ENCODE data around the gene OSBPL7. TPM values are rescaled to one million over a fixed set of nuclear protein-coding genes. Genes with fewer than 3 reads are reported as not detected.

OSBPL7 gene
- total and polyA plus RNA-seq, 2 of the 13 experiments (the other 11 are each of a cell fraction or from before 2014, with no cell fraction given), result 4.7 to 6.6 TPM

DNA sequence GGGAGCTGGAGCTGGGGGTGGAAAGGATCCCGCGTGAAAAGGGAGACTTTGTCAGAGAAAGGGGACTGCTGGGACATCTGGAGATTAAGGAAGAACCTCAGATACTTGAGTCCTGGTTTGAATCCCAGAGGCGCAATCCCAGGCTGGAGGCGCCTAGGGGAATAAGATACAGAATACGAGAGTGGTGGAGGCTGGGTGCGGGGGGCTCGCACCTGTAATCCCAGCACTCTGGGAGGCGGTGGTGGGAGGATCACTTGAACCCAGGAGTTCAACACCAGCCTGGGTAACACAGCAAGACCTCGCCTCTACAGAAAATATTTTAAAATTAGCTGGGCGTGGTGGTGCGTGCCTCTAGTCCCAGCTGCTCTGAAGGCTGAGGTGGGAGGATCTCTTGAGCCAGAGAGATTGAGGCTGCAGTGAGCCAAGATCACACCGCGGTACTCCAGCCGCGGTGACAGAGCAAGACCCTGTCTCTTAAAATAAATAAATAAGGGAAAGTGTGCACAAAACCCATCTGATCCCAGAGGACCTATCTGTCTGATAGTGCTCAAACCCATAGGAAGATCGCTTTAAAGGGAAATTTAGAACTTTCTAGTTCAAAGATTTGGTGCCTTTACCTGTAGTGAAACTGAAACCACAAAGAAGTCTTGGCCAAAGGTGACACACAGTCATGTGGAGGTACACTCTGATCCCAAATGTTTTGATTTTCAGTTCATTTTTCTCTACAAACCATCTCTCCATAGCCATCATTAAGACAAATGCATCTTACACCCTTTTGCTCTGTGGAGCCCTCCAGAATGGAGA, 20.1 kb upstream of the OSBPL7 start (continued):
- no peak for TF ChIP-seq ZNF83 (CRISPR knock-in tag; IDR thresholded peaks at IDR 0.05; ENCODE audit: borderline replicate concordance)
- TF ChIP-seq SAP130 (CRISPR knock-in tag; IDR thresholded peaks at IDR 0.05; ENCODE audit: low read depth), result no peak
- no peak; the same call in 1 of the 2 replicates for TF ChIP-seq RFXANK (CRISPR knock-in tag; IDR thresholded peaks at IDR 0.05)
- no peak for TF ChIP-seq TGIF2 (CRISPR knock-in tag; IDR thresholded peaks at IDR 0.05)
- TF ChIP-seq, protein P1, sequence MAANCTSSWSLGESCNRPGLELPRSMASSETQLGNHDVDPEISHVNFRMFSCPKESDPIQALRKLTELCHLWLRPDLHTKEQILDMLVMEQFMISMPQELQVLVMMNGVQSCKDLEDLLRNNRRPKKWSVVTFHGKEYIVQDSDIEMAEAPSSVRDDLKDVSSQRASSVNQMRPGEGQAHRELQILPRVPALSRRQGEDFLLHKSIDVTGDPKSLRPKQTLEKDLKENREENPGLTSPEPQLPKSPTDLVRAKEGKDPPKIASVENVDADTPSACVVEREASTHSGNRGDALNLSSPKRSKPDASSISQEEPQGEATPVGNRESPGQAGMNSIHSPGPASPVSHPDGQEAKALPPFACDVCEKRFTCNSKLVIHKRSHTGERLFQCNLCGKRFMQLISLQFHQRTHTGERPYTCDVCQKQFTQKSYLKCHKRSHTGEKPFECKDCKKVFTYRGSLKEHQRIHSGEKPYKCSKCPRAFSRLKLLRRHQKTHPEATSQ (CRISPR knock-in tag; IDR thresholded peaks at IDR 0.05; ENCODE audit: borderline replicate concordance), result no peak
- no peak for TF ChIP-seq AGO1 (IDR thresholded peaks at IDR 0.05; ENCODE audit: low read depth, low read length, poor library complexity, severe bottlenecking)
- TF ChIP-seq CCDC6 (CRISPR knock-in tag; IDR thresholded peaks at IDR 0.05), result no peak; the same call in 1 of the 2 replicates
- TF ChIP-seq NKX3-1 (CRISPR knock-in tag; IDR thresholded peaks at IDR 0.05), result no peak
- TF ChIP-seq ZNF274 (CRISPR knock-in tag; IDR thresholded peaks at IDR 0.05), result 0 out of 2 replicates have a peak, but pooled peaks have one; percentile 10
- TF ChIP-seq PHF21A (CRISPR knock-in tag; IDR thresholded peaks at IDR 0.05), result peak; percentile 69
- TF ChIP-seq KDM5A (IDR thresholded peaks at IDR 0.05; ENCODE audit: borderline replicate concordance, low read length), result no peak
- TF ChIP-seq, protein P2, sequence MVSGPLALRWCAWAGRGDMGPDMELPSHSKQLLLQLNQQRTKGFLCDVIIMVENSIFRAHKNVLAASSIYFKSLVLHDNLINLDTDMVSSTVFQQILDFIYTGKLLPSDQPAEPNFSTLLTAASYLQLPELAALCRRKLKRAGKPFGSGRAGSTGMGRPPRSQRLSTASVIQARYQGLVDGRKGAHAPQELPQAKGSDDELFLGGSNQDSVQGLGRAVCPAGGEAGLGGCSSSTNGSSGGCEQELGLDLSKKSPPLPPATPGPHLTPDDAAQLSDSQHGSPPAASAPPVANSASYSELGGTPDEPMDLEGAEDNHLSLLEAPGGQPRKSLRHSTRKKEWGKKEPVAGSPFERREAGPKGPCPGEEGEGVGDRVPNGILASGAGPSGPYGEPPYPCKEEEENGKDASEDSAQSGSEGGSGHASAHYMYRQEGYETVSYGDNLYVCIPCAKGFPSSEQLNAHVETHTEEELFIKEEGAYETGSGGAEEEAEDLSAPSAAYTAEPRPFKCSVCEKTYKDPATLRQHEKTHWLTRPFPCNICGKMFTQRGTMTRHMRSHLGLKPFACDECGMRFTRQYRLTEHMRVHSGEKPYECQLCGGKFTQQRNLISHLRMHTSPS (CRISPR knock-in tag; IDR thresholded peaks at IDR 0.05; ENCODE audit: low read depth), result no peak
- 0 out of 2 replicates have a peak, but pooled peaks have one; percentile 0 for TF ChIP-seq SMAD9 (CRISPR knock-in tag; IDR thresholded peaks at IDR 0.05)
- TF ChIP-seq HNF4G (IDR thresholded peaks at IDR 0.05; ENCODE audit: borderline replicate concordance, low read depth, low read length), result no peak
- TF ChIP-seq HNF4G (CRISPR knock-in tag; IDR thresholded peaks at IDR 0.05; ENCODE audit: borderline replicate concordance, low read depth), result no peak
- TF ChIP-seq ZBTB7B (CRISPR knock-in tag; IDR thresholded peaks at IDR 0.05), result no peak
- no peak for TF ChIP-seq HMGA1 (CRISPR knock-in tag; conservative IDR thresholded peaks at IDR 0.05)
- TF ChIP-seq NFYB (CRISPR knock-in tag; IDR thresholded peaks at IDR 0.05), result no peak
- TF ChIP-seq, protein P3, sequence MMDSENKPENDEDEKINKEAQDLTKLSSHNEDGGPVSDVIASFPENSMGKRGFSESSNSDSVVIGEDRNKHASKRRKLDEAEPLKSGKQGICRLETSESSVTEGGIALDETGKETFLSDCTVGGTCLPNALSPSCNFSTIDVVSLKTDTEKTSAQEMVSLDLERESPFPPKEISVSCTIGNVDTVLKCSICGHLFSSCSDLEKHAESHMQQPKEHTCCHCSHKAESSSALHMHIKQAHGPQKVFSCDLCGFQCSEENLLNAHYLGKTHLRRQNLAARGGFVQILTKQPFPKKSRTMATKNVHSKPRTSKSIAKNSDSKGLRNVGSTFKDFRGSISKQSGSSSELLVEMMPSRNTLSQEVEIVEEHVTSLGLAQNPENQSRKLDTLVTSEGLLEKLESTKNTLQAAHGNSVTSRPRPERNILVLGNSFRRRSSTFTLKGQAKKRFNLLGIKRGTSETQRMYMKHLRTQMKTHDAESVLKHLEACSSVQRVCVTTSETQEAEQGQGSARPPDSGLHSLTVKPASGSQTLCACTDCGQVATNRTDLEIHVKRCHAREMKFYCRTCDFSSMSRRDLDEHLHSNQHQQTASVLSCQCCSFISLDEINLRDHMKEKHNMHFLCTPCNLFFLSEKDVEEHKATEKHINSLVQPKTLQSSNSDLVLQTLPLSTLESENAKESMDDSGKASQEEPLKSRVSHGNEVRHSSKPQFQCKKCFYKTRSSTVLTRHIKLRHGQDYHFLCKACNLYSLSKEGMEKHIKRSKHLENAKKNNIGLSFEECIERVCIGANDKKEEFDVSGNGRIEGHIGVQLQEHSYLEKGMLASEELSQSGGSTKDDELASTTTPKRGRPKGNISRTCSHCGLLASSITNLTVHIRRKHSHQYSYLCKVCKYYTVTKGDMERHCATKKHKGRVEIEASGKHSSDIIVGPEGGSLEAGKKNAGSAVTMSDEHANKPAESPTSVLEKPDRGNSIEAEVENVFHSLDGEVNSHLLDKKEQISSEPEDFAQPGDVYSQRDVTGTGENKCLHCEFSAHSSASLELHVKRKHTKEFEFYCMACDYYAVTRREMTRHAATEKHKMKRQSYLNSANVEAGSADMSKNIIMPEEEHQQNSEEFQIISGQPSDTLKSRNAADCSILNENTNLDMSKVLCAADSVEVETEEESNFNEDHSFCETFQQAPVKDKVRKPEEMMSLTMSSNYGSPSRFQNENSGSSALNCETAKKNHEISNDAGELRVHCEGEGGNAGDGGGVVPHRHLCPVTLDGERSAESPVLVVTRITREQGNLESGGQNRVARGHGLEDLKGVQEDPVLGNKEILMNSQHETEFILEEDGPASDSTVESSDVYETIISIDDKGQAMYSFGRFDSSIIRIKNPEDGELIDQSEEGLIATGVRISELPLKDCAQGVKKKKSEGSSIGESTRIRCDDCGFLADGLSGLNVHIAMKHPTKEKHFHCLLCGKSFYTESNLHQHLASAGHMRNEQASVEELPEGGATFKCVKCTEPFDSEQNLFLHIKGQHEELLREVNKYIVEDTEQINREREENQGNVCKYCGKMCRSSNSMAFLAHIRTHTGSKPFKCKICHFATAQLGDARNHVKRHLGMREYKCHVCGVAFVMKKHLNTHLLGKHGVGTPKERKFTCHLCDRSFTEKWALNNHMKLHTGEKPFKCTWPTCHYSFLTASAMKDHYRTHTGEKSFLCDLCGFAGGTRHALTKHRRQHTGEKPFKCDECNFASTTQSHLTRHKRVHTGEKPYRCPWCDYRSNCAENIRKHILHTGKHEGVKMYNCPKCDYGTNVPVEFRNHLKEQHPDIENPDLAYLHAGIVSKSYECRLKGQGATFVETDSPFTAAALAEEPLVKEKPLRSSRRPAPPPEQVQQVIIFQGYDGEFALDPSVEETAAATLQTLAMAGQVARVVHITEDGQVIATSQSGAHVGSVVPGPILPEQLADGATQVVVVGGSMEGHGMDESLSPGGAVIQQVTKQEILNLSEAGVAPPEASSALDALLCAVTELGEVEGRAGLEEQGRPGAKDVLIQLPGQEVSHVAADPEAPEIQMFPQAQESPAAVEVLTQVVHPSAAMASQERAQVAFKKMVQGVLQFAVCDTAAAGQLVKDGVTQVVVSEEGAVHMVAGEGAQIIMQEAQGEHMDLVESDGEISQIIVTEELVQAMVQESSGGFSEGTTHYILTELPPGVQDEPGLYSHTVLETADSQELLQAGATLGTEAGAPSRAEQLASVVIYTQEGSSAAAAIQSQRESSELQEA (CRISPR knock-in tag; IDR thresholded peaks at IDR 0.05; ENCODE audit: not compliant biosample characterization), result no peak

All from HepG2 (cell line).